NCI-H2081 (cell line): ENCODE data around the gene CUL1.

ENCODE experiments used
- DNase-seq, 2 experiments: peaks; one replicate each; lab custom pipeline; 2025; lab: John Stamatoyannopoulos, UW

CUL1 gene

GRCh38 chr7:148761499-148762278 is 63.0 kb downstream of the CUL1 start:
- no peak for DNase-seq

DNA sequence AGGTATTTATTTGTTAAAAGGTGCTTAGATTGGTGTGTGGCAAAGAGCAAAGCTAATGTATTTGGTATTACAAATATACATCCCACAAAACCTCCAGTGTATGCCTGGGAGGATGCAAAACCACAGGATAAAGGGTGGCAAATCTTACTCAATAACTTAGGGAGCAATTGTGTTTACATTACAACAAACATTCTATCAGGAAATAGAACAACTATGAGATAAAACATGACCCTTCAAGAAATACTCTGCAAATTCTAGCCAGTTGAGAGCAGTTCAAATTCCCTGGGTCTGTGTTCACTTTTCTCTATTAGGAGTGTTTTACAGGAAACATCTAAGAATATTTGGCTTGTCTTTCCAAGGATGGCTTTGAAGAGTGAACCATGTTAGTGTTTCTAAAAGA is 64.9 kb downstream of the CUL1 start:
- DNase-seq: no peak

DNA sequence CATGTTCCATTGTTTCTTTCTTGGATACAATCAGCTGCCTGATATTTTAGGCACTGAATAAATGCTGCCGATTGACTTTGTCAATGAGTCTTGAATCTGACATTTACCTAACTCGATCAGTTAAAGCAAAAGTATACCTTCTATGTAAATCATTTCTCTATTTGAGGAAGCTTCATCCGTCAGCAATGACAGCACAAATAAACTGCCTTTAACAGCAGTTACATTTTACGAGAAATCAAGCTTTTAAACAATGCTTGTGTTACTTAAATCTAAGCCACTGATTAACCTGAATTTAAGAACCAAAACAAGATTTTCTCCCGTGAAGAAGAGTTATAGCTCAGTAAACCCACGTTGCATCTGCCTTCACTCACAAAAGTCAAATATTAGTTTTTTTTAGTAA is 71.3 kb downstream of the CUL1 start:
- no peak for DNase-seq

- DNase-seq: peak in 1 of 2 experiments; percentile 38
Measured at GRCh38 chr7:148772297-148773089, 73.8 kb downstream of the CUL1 start.

DNA sequence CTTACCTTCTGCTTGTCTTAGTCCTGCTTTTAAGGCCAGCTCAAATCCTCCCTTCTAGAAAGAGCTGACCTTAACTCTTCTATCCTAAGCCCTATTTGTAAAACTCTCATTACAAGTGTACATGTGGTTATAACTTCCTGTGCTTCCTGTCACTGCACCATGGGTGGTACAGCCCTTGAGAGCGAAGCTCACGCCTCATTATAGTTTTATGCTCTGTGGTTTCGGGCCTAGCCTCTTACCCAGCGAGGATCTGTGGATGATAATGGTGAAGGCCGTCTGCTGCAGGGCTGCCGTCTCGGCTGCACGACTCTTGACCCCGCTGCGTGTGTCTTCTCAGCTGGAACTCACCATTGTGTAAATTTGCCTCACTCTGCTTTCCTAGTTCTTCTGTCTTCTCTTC is 74.6 kb downstream of the CUL1 start:
- peak in 1 of 2 experiments; percentile 57 for DNase-seq

- DNase-seq: no peak
Measured at GRCh38 chr7:148774471-148774870, 75.8 kb downstream of the CUL1 start.

DNA sequence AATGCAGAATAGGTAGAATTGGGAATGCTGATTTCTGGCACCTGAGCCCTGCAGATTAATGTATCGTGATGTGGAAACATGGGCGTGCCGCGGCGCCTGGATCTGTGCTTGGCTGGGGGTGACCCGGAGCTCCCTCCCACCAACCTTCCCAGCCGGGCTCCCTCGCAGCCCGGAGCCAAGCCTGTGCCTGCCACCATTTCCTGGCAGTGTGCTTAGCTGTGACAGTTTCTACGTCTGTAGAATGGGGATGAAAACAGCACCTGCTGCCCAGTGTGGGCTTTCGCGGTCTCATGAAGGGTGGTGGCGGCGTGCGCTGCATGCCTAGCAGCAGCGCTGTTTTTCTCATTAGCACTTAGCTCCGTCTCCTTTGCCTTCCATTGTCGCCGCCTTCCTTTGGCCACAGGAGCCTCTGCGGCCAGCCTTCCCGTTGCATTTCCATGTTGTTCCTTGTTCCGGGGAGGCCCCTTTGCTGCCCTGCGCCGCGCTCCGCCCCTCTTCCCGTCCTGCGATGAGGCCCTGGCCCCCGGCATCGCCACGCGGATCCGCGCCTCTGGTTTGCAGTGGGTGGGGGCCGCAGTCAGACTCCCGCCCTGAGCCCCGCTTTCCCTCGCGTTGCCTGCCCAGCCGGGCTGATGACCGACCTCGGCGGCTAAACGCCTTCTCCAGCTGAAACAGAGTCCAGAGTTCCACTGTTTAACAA is 84.2 kb downstream of the CUL1 start:
- no peak for DNase-seq

GRCh38 chr7:148783801-148784527 is 85.3 kb downstream of the CUL1 start:
- DNase-seq: no peak

DNA sequence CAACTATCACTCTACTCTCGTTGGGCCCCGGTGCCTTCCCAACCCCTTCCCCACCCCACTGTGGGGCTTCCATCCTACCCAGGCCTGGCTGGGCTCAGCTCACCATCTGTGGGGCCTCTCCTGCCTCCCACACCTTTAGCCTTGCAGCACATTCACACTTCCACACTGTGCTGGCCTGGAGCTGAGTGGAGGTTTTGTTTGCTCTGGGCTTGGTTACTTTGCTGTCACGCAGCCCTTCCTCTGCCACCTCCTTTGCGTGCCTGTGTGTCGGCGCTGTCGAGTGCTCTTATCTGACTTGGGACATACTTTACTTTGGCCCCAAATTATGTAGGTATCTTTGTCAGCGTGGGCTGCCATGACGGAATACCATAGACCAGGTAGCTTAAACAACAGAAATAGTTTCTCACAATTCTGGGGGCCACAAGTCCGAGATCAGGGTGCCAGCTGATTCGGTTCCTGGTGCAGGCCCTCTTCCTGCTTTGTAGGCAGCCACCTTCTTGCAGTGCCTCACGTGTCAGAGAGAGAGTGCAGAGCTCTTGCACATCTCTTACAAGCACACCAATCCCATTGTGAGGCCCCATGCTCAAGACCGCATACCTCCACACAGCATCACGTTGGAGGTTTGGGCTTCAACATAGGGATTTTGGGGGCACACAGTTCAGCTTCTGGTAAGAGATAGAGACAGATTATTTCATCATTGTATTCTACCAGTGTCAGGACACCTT is 89.0 kb downstream of the CUL1 start:
- no peak for DNase-seq

GRCh38 chr7:148789220-148789619 is 90.5 kb downstream of the CUL1 start:
- no peak for DNase-seq

DNA sequence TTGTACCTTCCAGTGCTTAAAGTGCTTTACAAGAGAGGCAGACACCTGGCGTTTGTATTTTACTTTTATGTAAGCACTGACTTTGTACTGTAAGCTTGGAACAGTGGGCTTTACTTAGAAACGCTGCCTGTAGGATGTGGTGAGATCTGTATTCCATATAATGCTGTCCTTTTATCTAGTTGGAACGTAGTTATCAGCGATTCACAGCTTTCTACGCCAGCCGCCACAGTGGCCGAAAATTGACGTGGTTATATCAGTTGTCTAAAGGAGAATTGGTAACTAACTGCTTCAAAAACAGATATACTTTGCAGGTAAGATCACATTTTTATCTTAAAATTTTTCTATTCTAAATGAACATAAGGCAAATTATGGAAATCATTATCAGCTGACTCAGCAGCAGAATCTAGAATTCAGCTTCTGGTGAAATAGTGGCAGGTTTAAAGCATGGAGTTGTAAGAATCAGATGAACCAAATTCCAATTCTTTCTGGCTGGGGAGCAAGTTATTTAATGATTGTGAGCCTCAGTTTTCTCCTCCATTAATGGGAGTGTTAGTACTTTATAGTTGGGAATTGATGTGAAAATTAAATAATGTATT is 91.5 kb downstream of the CUL1 start:
- no peak for DNase-seq

DNA sequence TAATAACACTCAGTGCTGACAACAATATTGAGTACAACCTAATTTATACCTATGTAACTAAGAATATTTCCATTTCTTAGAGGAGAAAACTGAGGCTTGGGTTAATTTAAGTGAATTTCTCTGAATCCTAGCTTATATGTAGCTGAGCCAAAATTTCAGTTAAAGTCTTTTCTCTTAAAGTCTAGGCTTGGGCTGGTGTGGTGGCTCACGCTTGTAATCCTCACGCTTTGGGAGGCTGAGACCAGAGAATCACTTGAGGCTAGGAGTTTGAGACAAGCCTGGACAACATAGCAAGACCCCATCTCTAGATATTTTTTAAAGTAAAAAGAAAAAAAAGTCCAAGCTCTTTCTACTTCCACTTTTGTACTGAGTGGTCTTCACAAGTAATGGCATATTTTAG is 92.1 kb downstream of the CUL1 start:
- no peak for DNase-seq

GRCh38 chr7:148791546-148791945 is 92.8 kb downstream of the CUL1 start:
- no peak for DNase-seq

DNA sequence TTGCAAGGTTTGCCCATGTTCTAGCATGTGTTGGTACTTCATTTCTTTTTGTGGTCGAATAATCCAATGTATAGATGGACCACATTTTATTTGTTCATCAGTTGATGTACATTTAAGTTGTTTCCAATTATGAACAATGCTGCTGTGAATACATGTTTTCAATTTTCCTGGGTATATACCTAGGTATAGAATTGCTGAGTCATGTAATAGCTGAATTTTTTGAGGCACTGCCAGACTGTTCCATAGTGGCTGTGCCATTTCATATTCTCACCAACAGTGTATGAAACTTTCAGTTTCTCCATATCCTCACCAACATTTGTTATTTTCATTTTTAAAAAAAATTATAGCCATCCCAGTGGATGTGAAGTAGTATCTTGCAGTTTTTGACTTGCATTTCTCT is 94.9 kb downstream of the CUL1 start:
- no peak for DNase-seq

GRCh38 chr7:148794476-148794875 is 95.8 kb downstream of the CUL1 start:
- no peak for DNase-seq

- DNase-seq: no peak
Measured at GRCh38 chr7:148796841-148797240, 98.1 kb downstream of the CUL1 start.

- no peak for DNase-seq
Measured at GRCh38 chr7:148799893-148800555, 101.3 kb downstream of the CUL1 start.

DNA sequence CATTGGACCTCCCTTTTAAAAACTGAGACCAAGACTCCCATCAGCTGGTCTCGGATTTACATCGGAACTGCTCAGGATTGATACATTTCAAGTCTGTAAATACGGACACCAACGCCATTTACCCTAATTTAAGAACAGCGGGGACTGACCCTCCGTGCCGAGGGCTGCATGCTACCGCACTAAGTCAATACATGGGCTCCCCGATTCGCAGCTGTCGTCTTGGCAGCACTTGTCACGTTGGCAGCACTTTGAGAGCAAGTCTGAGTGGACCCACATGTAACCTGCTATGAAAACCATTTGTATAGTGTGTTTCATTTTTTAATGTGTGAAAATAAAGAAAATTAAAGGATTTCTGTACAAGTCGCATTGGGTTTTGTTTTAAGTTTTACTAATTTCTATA is 102.0 kb downstream of the CUL1 start:
- DNase-seq: no peak

DNA sequence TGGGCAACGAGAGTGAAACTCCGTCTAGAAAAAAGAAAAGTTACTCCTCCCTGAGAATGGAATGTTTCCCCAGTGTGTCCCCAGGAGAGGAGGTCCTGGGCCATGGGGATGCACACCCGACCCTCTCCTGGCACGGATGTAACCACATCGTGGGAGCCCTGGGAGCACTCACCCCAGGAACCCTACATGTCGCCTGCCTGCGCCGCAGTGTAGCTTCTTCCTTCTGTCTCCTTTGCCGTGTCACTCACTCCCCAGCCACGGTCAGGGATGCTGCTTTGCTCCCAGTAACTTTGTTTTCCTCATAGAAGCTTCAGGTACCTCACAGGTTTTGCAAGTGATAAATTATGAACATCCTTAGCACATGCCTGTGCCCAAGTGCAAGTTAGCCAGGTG is 103.4 kb downstream of the CUL1 start:
- no peak for DNase-seq

- no peak for DNase-seq
Measured at GRCh38 chr7:148803094-148803493, 104.4 kb downstream of the CUL1 start.
